ENCODE data around the gene ZDBF2.
A peak's percentile ranks its signal among the peaks of the same experiment; 100 is the strongest.
"Not testable (repeated sequence)": the region's sequence is repeated elsewhere in the genome, so short reads cannot be mapped to it uniquely, and the experiment has no call there.

ZDBF2 gene

GRCh38 chr2:206259376-206260187 lies 14.9 kb upstream of the ZDBF2 start:
- no peak for DNase-seq

GRCh38 chr2:206260188-206261012 lies 14.1 kb upstream of the ZDBF2 start:
- no peak for DNase-seq

- no peak for DNase-seq
These were observed 10.4 kb upstream of the ZDBF2 start for GRCh38 chr2:206263959-206264603.

GRCh38 chr2:206266130-206267125 lies 8.0 kb upstream of the ZDBF2 start:
- no peak for DNase-seq

GRCh38 chr2:206267567-206267966 lies 6.9 kb upstream of the ZDBF2 start:
- DNase-seq, result no peak

GRCh38 chr2:206271065-206271464 lies 3.4 kb upstream of the ZDBF2 start:
- DNase-seq, result no peak

GRCh38 chr2:206273905-206274304 lies 558 bp upstream of the ZDBF2 start:
- no peak for DNase-seq

GRCh38 chr2:206275312-206276055 lies 1.0 kb downstream of the ZDBF2 start:
- peak in 1 of 14 donors; percentile 60 for DNase-seq

GRCh38 chr2:206276169-206276942 lies 1.9 kb downstream of the ZDBF2 start:
- no peak for DNase-seq

- no peak for DNase-seq
These were observed 3.0 kb downstream of the ZDBF2 start for GRCh38 chr2:206277503-206277902.

GRCh38 chr2:206282746-206283145 lies 8.3 kb downstream of the ZDBF2 start:
- no peak for DNase-seq

GRCh38 chr2:206287197-206287596 lies 12.7 kb downstream of the ZDBF2 start:
- no peak for DNase-seq

- DNase-seq, result no peak
These were observed 14.9 kb downstream of the ZDBF2 start for GRCh38 chr2:206289391-206289790.

GRCh38 chr2:206296128-206296527 lies 21.7 kb downstream of the ZDBF2 start:
- DNase-seq, result no peak

GRCh38 chr2:206299608-206300007 lies 25.1 kb downstream of the ZDBF2 start:
- DNase-seq, result not testable (repeated sequence)

- no peak for DNase-seq
These were observed 31.2 kb downstream of the ZDBF2 start for GRCh38 chr2:206305523-206306245.

GRCh38 chr2:206311026-206311425 lies 36.6 kb downstream of the ZDBF2 start:
- no peak for DNase-seq

- peak in 1 of 14 donors; percentile 70 for DNase-seq
These were observed 41.7 kb downstream of the ZDBF2 start for GRCh38 chr2:206316141-206316540.

- DNase-seq, result no peak
These were observed 48.6 kb downstream of the ZDBF2 start for GRCh38 chr2:206323033-206323432.

GRCh38 chr2:206323486-206323885 lies 49.0 kb downstream of the ZDBF2 start:
- DNase-seq, result no peak

All from C1 segment of cervical spinal cord (tissue), 14 donors.